DOHH2 (cell line): Measurements from ENCODE around the gene CDC42BPA.
"Not testable (repeated sequence)": the region's sequence is repeated elsewhere in the genome, so short reads cannot be mapped to it uniquely, and the experiment has no call there.

Experiments used
- H3F3A ChIP-seq: fragments of 200-600 bp; sonication (generic), shearing (Covaris generic); 2 replicates; pipeline ENCODE4 v1.6.0; 2016; ENCODE audit warnings: antibody characterized with exemption, mild to moderate bottlenecking; ENCODE audit not compliant: control insufficient read depth, insufficient read depth
- H3K27ac ChIP-seq: fragments of 200-600 bp; sonication (generic); 2 replicates; pipeline ENCODE4 v1.5.1; 2014; ENCODE audit warnings: low read depth, mild to moderate bottlenecking, low read length, moderate library complexity
- H3K27me3 ChIP-seq: fragments of 200-600 bp; sonication (generic); 2 replicates; pipeline ENCODE4 v1.6.1; 2014; ENCODE audit warnings: mild to moderate bottlenecking, low read length, mixed read lengths; ENCODE audit not compliant: control insufficient read depth
- H3K36me3 ChIP-seq: fragments of 200-600 bp; sonication (generic); 2 replicates; pipeline ENCODE4 v1.6.1; 2014; ENCODE audit warnings: mild to moderate bottlenecking, low read length, moderate library complexity, mixed read lengths; ENCODE audit not compliant: control insufficient read depth
- H3K4me1 ChIP-seq: fragments of 200-600 bp; sonication (generic); 2 replicates; pipeline ENCODE4 v1.6.1; 2014; ENCODE audit warnings: mild to moderate bottlenecking, low read length, mixed read lengths; ENCODE audit not compliant: control insufficient read depth
- H3K4me2 ChIP-seq: fragments of 200-600 bp; sonication (generic); 2 replicates; pipeline ENCODE4 v1.6.0; 2014; ENCODE audit warnings: mild to moderate bottlenecking, low read length, moderate library complexity
- H3K4me3 ChIP-seq: fragments of 200-600 bp; sonication (generic); 2 replicates; pipeline ENCODE4 v1.5.1; 2014; ENCODE audit warnings: mild to moderate bottlenecking, low read length, mixed read lengths
- H3K79me2 ChIP-seq: fragments of 200-600 bp; sonication (generic); 2 replicates; pipeline ENCODE4 v1.6.1; 2014; ENCODE audit warnings: mild to moderate bottlenecking, low read length, mixed read lengths; ENCODE audit not compliant: control insufficient read depth
- H3K9me2 ChIP-seq: fragments of 200-600 bp; sonication (generic); replicated peaks from 2 replicates; pipeline ENCODE4 v1.6.1; 2014; ENCODE audit warnings: mild to moderate bottlenecking, low read length, mixed read lengths; ENCODE audit not compliant: control insufficient read depth
- H3K9me3 ChIP-seq: fragments of 200-600 bp; sonication (generic); 2 replicates; pipeline ENCODE4 v1.6.1; 2014; ENCODE audit warnings: antibody characterized with exemption, low read length, mixed read lengths; ENCODE audit not compliant: control insufficient read depth, insufficient read depth
- H4K20me1 ChIP-seq: fragments of 200-600 bp; sonication (generic); 2 replicates; pipeline ENCODE4 v1.6.0; 2014; ENCODE audit warnings: low read depth, mild to moderate bottlenecking, antibody characterized with exemption, low read length, moderate library complexity; ENCODE audit not compliant: control insufficient read depth, insufficient read depth
- EZH2phosphoT487 ChIP-seq: fragments of 200-600 bp; sonication (generic); IDR thresholded peaks from 2 replicates; pipeline ENCODE4 v1.6.1; 2017; ENCODE audit warnings: borderline replicate concordance, mild to moderate bottlenecking, antibody characterized with exemption, low read length, moderate library complexity, mixed read lengths
- TF ChIP-seq, protein P1 (sequence below): fragments of 200-600 bp; sonication (generic); IDR thresholded peaks from one replicate; pipeline ENCODE4 v1.5.1; 2014; ENCODE audit warnings: antibody characterized with exemption, mild to moderate bottlenecking, low read depth, low read length; ENCODE audit not compliant: poor library complexity, severe bottlenecking

Gene CDC42BPA

GRCh38 chr1:226958300-226958699 is 360.0 kb downstream of the CDC42BPA start:
- Histone ChIP-seq H3K79me2 (peaks cover 38% of the 10 kb centered on the region), H3K9me2 (no peaks in the 10 kb centered on the region)
- TF ChIP-seq, protein P1, sequence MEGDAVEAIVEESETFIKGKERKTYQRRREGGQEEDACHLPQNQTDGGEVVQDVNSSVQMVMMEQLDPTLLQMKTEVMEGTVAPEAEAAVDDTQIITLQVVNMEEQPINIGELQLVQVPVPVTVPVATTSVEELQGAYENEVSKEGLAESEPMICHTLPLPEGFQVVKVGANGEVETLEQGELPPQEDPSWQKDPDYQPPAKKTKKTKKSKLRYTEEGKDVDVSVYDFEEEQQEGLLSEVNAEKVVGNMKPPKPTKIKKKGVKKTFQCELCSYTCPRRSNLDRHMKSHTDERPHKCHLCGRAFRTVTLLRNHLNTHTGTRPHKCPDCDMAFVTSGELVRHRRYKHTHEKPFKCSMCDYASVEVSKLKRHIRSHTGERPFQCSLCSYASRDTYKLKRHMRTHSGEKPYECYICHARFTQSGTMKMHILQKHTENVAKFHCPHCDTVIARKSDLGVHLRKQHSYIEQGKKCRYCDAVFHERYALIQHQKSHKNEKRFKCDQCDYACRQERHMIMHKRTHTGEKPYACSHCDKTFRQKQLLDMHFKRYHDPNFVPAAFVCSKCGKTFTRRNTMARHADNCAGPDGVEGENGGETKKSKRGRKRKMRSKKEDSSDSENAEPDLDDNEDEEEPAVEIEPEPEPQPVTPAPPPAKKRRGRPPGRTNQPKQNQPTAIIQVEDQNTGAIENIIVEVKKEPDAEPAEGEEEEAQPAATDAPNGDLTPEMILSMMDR, result no peak
- TF ChIP-seq EZH2phosphoT487, result no peak

DNA sequence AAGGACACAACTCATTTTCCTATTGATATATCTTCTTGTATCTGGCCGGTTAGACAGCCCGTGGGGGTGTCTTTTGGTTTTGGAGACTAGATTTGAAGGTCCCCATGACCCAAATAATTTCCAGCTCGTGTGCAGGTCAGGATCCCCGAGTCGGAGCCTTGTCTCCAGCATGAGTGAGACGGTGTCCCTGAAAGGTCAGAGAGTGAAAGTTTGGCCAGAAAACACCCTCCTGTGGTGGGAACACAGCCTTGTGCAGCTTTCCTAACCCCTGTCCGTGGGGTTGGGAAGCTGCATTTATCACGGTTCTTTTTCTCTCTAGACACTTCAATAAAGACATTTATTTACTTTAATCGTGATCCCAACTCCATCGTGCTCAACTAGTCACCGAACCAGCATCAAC is 360.6 kb downstream of the CDC42BPA start:
- Histone ChIP-seq H3K27ac (no peak overlapping the region), H3K4me1 (peaks cover 4% of the 10 kb centered on the region), H3K9me2 (no peaks in the 10 kb centered on the region), H3K79me2 (peaks cover 41% of the 10 kb centered on the region), H3K4me2 (no peak overlapping the region), H3K27me3 (no peaks in the 10 kb centered on the region), H3F3A (no peaks in the 10 kb centered on the region), H4K20me1 (no peaks in the 10 kb centered on the region), H3K4me3 (no peak overlapping the region), H3K9me3 (no peaks in the 10 kb centered on the region; the same call in 1 of the 2 replicates), H3K36me3 (no peaks in the 10 kb centered on the region)
- no peak for TF ChIP-seq EZH2phosphoT487
- TF ChIP-seq, protein P1, result no peak

More at GRCh38 chr1:226958300-226958699, 360.0 kb downstream of the CDC42BPA start:
- no peak overlapping the region for H3K4me2 ChIP-seq
- H3K36me3 ChIP-seq, result no peaks in the 10 kb centered on the region
- no peaks in the 10 kb centered on the region; the same call in 1 of the 2 replicates for H3K9me3 ChIP-seq
- H3K27me3 ChIP-seq, result no peaks in the 10 kb centered on the region
- H3F3A ChIP-seq, result no peaks in the 10 kb centered on the region
- H3K27ac ChIP-seq, result no peak overlapping the region
- peaks cover 10% of the 10 kb centered on the region for H3K4me1 ChIP-seq
- H3K4me3 ChIP-seq, result no peak overlapping the region
- H4K20me1 ChIP-seq, result no peaks in the 10 kb centered on the region

DNA sequence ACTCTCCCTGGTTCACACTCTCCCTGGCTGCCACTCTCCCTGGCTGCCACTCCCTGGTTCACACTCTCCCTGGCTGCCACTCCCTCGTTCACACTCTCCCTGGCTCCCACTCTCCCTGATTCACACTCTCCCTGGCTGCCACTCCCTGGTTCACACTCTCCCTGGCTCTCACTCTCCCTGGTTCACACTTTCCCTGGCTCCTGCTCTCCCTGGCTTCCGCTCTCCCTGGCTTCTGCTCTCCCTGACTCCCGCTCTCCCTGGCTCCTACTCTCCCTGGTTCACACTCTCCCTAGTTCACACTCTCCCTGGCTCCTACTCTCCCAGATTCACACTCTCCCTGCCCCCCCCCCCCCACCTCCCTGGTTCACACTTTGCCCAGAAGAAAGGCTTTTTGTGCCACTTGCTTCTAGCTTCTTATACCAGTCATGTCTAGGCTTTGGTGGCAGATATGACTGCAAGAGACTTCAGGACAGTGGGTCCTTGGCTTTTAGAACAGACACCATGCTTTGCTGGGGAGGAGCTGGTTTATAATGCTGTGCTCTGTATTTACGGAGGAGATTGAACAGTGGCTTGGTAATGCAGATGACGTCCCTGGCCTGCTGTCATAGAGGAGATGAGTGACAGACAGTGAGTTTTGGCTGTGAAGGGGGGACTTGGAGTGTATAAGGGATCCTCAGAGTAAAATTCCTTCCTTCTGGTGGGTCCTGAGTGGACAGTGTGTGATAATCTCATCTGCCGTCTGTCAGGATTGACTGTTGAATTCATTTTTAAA is 361.2 kb downstream of the CDC42BPA start:
- no peaks in the 10 kb centered on the region for H3F3A ChIP-seq
- no peaks in the 10 kb centered on the region for H3K36me3 ChIP-seq
- H3K4me2 ChIP-seq, result no peak overlapping the region
- H3K4me1 ChIP-seq, result no peaks in the 10 kb centered on the region
- H3K27ac ChIP-seq, result no peak overlapping the region
- H3K9me2 ChIP-seq, result no peaks in the 10 kb centered on the region
- H3K9me3 ChIP-seq, result no peaks in the 10 kb centered on the region; the same call in 1 of the 2 replicates
- H3K79me2 ChIP-seq, result peaks cover 41% of the 10 kb centered on the region
- H3K4me3 ChIP-seq, result no peak overlapping the region
- TF ChIP-seq EZH2phosphoT487, result no peak
- TF ChIP-seq, protein P1, result no peak
- H3K27me3 ChIP-seq, result no peaks in the 10 kb centered on the region
- H4K20me1 ChIP-seq, result no peaks in the 10 kb centered on the region

DNA sequence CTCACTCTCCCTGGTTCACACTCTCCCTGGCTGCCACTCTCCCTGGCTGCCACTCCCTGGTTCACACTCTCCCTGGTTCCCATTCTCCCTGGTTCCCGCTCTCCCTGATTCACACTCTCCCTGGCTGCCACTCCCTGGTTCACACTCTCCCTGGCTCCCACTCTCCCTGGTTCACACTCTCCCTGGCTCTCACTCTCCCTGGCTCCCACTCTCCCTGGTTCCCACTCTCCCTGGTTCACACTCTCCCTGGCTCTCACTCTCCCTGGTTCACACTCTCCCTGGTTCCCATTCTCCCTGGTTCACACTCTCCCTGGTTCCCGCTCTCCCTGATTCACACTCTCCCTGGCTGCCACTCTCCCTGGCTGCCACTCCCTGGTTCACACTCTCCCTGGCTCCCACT is 362.4 kb downstream of the CDC42BPA start:
- H3K4me3 ChIP-seq, H3K4me1 ChIP-seq, H3K9me3 ChIP-seq, H3K4me2 ChIP-seq, H3F3A ChIP-seq, H3K27me3 ChIP-seq, H3K27ac ChIP-seq, H3K9me2 ChIP-seq, H3K36me3 ChIP-seq, H4K20me1 ChIP-seq: not testable (repeated sequence)
- H3K79me2 ChIP-seq, result peaks cover 42% of the 10 kb centered on the region
